IMR-90 (cell line): ENCODE data around the gene GNG5. TPM values are rescaled to one million over a fixed set of nuclear protein-coding genes. Genes with fewer than 3 reads are reported as not detected.

ENCODE experiments used
- ATAC-seq: fragments of 200-7000 bp; cut with Tn5 transposase; 2 replicates; pipeline ENCODE4 v1.9.1; 2020; ENCODE audit warnings: low read depth, mild to moderate bottlenecking, moderate library complexity
- BruUV-seq: library from RNA; stranded (reverse); fragments of 400-500 nt; replicated peaks from 2 replicates; lab custom pipeline; 2021; lab: Mats Ljungman, UMichigan
- CTCF ChIA-PET: fragments of 300-600 bp; formaldehyde crosslinking; extraction: SDS; loops from one replicate; lab custom pipeline; 2021; ENCODE audit warnings: antibody characterized with exemption; lab: Yijun Ruan, JAX
- POLR2A ChIA-PET: fragments of 300-600 bp; sonication (Branson Sonifier 250); formaldehyde crosslinking; loops from one replicate; lab custom pipeline; 2022; ENCODE audit warnings: antibody characterized with exemption; ENCODE audit not compliant: unreplicated experiment; lab: Charles Lee
- DNase-seq: peaks from one replicate; pipeline ENCODE4 v3.0.0; 2013
- H2AFZ ChIP-seq: replicated peaks from 2 replicates; pipeline ENCODE3; 2013; ENCODE audit warnings: low read length, mild to moderate bottlenecking; ENCODE audit not compliant: poor library complexity
- H2AK5ac ChIP-seq: 2 replicates; pipeline ENCODE4 v1.6.1; 2013; ENCODE audit warnings: low read depth, low read length, inconsistent platforms
- H2AK9ac ChIP-seq: replicated peaks from 2 replicates; pipeline ENCODE3; 2013; ENCODE audit warnings: mild to moderate bottlenecking, low read depth, low read length, moderate library complexity; ENCODE audit not compliant: poor library complexity
- H2BK120ac ChIP-seq: 2 replicates; pipeline ENCODE4 v1.6.1; 2013; ENCODE audit warnings: low read depth, low read length, inconsistent platforms
- H2BK15ac ChIP-seq: 3 replicates; pipeline ENCODE4 v1.6.1; 2013; ENCODE audit warnings: low read depth, low read length, inconsistent platforms
- H2BK20ac ChIP-seq: 2 replicates; pipeline ENCODE4 v1.6.1; 2013; ENCODE audit warnings: low read depth, mild to moderate bottlenecking, inconsistent platforms, low read length, moderate library complexity
- H2BK5ac ChIP-seq: 2 replicates; pipeline ENCODE4 v1.6.1; 2013; ENCODE audit warnings: mild to moderate bottlenecking, low read depth, low read length, inconsistent platforms; ENCODE audit not compliant: poor library complexity, severe bottlenecking
- H3K14ac ChIP-seq: replicated peaks from 2 replicates; pipeline ENCODE4 v1.6.1; 2013; ENCODE audit warnings: low read depth, low read length, inconsistent platforms
- H3K18ac ChIP-seq: 2 replicates; pipeline ENCODE4 v1.6.1; 2013; ENCODE audit warnings: low read depth, low read length, control low read depth
- H3K23ac ChIP-seq: 2 replicates; pipeline ENCODE4 v1.6.1; 2013; ENCODE audit warnings: low read depth, low read length, inconsistent platforms
- H3K27ac ChIP-seq: 2 replicates; pipeline ENCODE4 v1.5.1; 2013; ENCODE audit warnings: mild to moderate bottlenecking, control low read depth, low read length; ENCODE audit not compliant: insufficient read depth
- H3K27me3 ChIP-seq: 2 replicates; pipeline ENCODE4 v1.6.1; 2013; ENCODE audit warnings: low read length; ENCODE audit not compliant: control insufficient read depth, insufficient read depth
- H3K36me3 ChIP-seq: 2 replicates; pipeline ENCODE4 v1.6.1; 2013; ENCODE audit warnings: low read length, mixed read lengths; ENCODE audit not compliant: control insufficient read depth, insufficient read depth
- H3K4ac ChIP-seq: 2 replicates; pipeline ENCODE4 v1.6.1; 2013; ENCODE audit warnings: low read depth, low read length, inconsistent platforms
- H3K4me1 ChIP-seq: 2 replicates; pipeline ENCODE4 v1.6.1; 2013; ENCODE audit warnings: low read length, mixed read lengths; ENCODE audit not compliant: control insufficient read depth, insufficient read depth
- H3K4me2 ChIP-seq: 2 replicates; pipeline ENCODE4 v1.6.1; 2013; ENCODE audit warnings: low read depth, mild to moderate bottlenecking, control low read depth, low read length, moderate library complexity
- H3K4me3 ChIP-seq: 2 replicates; pipeline ENCODE4 v1.5.1; 2013; ENCODE audit warnings: low read depth, mild to moderate bottlenecking, control low read depth, low read length, moderate library complexity; ENCODE audit not compliant: insufficient read depth
- H3K56ac ChIP-seq: 2 replicates; pipeline ENCODE4 v1.6.1; 2013; ENCODE audit warnings: low read length, inconsistent platforms; ENCODE audit not compliant: insufficient read depth; ENCODE audit errors: extremely low read depth
- H3K79me1 ChIP-seq, 2 experiments: 2 replicates each; pipeline ENCODE4 v1.6.1; 2013; ENCODE audit warnings: low read length in 2 of 2, inconsistent platforms in 1 of 2, low read depth in 1 of 2
- H3K9ac ChIP-seq: 2 replicates; pipeline ENCODE4 v1.6.1; 2013; ENCODE audit warnings: low read depth, low read length, control low read depth
- H3K9me1 ChIP-seq: 2 replicates; pipeline ENCODE4 v1.6.1; 2013; ENCODE audit warnings: low read length, inconsistent platforms; ENCODE audit not compliant: insufficient read depth
- H3K9me3 ChIP-seq: 2 replicates; pipeline ENCODE4 v1.6.1; 2013; ENCODE audit warnings: low read length; ENCODE audit not compliant: control insufficient read depth, insufficient read depth
- H4K20me1 ChIP-seq: 2 replicates; pipeline ENCODE4 v1.6.1; 2013; ENCODE audit warnings: low read length, inconsistent platforms; ENCODE audit not compliant: insufficient read depth
- H4K5ac ChIP-seq: 2 replicates; pipeline ENCODE4 v1.6.1; 2013; ENCODE audit warnings: mild to moderate bottlenecking, low read depth, low read length, control low read depth
- H4K8ac ChIP-seq, 2 experiments: 2 replicates each; pipeline ENCODE4 v1.6.1; 2013; ENCODE audit warnings: low read depth in 2 of 2, low read length in 2 of 2, control low read depth in 1 of 2, inconsistent platforms in 1 of 2
- H4K91ac ChIP-seq: 2 replicates; pipeline ENCODE4 v1.6.1; 2013; ENCODE audit warnings: low read depth, low read length, inconsistent platforms; ENCODE audit not compliant: insufficient read depth
- BHLHE40 ChIP-seq: fragments of 150-350 bp; IDR thresholded peaks from 2 replicates; pipeline ENCODE4 v1.6.1; 2016; ENCODE audit warnings: mild to moderate bottlenecking, low read depth, low read length
- CEBPB ChIP-seq: IDR thresholded peaks from 2 replicates; pipeline ENCODE4 v1.6.1; 2012; ENCODE audit warnings: low read depth, low read length, improper control_type of control experiment
- CHD1 ChIP-seq: IDR thresholded peaks from 2 replicates; pipeline ENCODE4 v1.6.1; 2012; ENCODE audit warnings: low read depth, low read length, improper control_type of control experiment
- FOS ChIP-seq: fragments of 150-350 bp; IDR thresholded peaks from 2 replicates; pipeline ENCODE4 v1.6.1; 2016; ENCODE audit warnings: low read depth, low read length
- MAFK ChIP-seq: IDR thresholded peaks from 2 replicates; pipeline ENCODE4 v1.6.1; 2012; ENCODE audit warnings: low read depth, low read length, improper control_type of control experiment
- MAZ ChIP-seq: IDR thresholded peaks from 2 replicates; pipeline ENCODE4 v1.6.1; 2012; ENCODE audit warnings: low read depth, mild to moderate bottlenecking, low read length, improper control_type of control experiment, moderate library complexity, borderline replicate concordance
- NFE2L2 ChIP-seq: fragments of 150-350 bp; IDR thresholded peaks from 2 replicates; pipeline ENCODE4 v1.6.1; 2016; ENCODE audit warnings: low read depth, mild to moderate bottlenecking, low read length
- POLR2A ChIP-seq: IDR thresholded peaks from 2 replicates; pipeline ENCODE4 v1.6.1; 2012; ENCODE audit warnings: mild to moderate bottlenecking, low read depth, low read length
- RAD21 ChIP-seq: IDR thresholded peaks from 2 replicates; pipeline ENCODE4 v1.6.1; 2012; ENCODE audit warnings: low read length, improper control_type of control experiment
- RCOR1 ChIP-seq: IDR thresholded peaks from 2 replicates; pipeline ENCODE4 v1.6.1; 2012; ENCODE audit warnings: mild to moderate bottlenecking, low read length, improper control_type of control experiment; ENCODE audit not compliant: insufficient replicate concordance
- RFX5 ChIP-seq: IDR thresholded peaks from 2 replicates; pipeline ENCODE4 v1.8.0; 2012; ENCODE audit warnings: low read depth, mild to moderate bottlenecking, low read length, moderate library complexity
- SMC3 ChIP-seq: fragments of 150-350 bp; IDR thresholded peaks from 2 replicates; pipeline ENCODE4 v1.6.1; 2016; ENCODE audit warnings: low read depth, mild to moderate bottlenecking, antibody characterized with exemption, low read length, moderate library complexity
- WGBS, 2 experiments: methylation state at CpG; one replicate each; pipeline versions ENCODE4 v1.1.5 to v1.1.7; 2013; ENCODE audit warnings: missing lambda C conversion rate in 2 of 2; ENCODE audit not compliant: insufficient read length in 1 of 2; ENCODE audit errors: extremely low coverage in 2 of 2; 5-methylcytosine and 5-hydroxymethylcytosine counted together
- dilution Hi-C: fragments of 300-500 bp; cut with HindIII; formaldehyde crosslinking; loops from one replicate; pipeline ENCODE4 v1.14.3; 2018; ENCODE audit warnings: low sequenced_read_pairs; ENCODE audit not compliant: unreplicated experiment
- in situ Hi-C: fragments of 300-500 bp; cut with MboI; formaldehyde crosslinking; loops from 3 replicates; pipeline ENCODE4 v1.14.3; 2019; ENCODE audit warnings: low sequenced_read_pairs, inconsistent platforms, mixed read lengths
- intact Hi-C: fragments of 100-400 bp; cut with micrococcal nuclease; formaldehyde crosslinking; loops from 2 replicates; pipeline ENCODE4 v1.10.0; 2022
- polyA plus RNA-seq, 3 experiments: library from polyadenylated mRNA; depleted of rRNA; stranded (reverse); fragments of >200 nt; gene quantifications; 2 replicates each; pipeline ENCODE4 v1.2.3, GENCODE V29; 2012; ENCODE audit warnings: low replicate concordance in 1 of 3
- total RNA-seq: library from RNA; depleted of rRNA; stranded (reverse); fragments of >200 nt; gene quantifications from 2 replicates; pipeline ENCODE4 v1.2.3, GENCODE V29; 2012
- TF ChIP-seq, protein P1 (sequence below): fragments of 150-350 bp; IDR thresholded peaks from 2 replicates; pipeline ENCODE4 v1.6.1; 2017; ENCODE audit warnings: mild to moderate bottlenecking, antibody characterized with exemption, low read length, low read depth
- TF ChIP-seq, protein P2 (sequence below): conservative IDR thresholded peaks from 2 replicates; pipeline ENCODE4 v1.5.1; 2012; ENCODE audit warnings: mild to moderate bottlenecking, low read depth, low read length, improper control_type of control experiment

The GNG5 gene
- total and polyA plus RNA-seq, 2 of the 4 experiments (the other 2 are of a cell fraction) = 36.4 to 128 TPM

- no peak overlapping the region for H2AK5ac ChIP-seq
- H3K18ac ChIP-seq = no peak overlapping the region
- BruUV-seq = no TSS peak
- no peak overlapping the region for H3K9ac ChIP-seq
- H2BK20ac ChIP-seq = no peak overlapping the region
- no peak overlapping the region for H4K5ac ChIP-seq
- POLR2A ChIA-PET = no interaction called here
- H3K9me3 ChIP-seq = no peaks in the 10 kb centered on the region
- ATAC-seq (no peak), DNase-seq (no peak)
- no peak overlapping the region for H4K8ac ChIP-seq
- no peaks in the 10 kb centered on the region for H3K4me1 ChIP-seq
- dilution Hi-C loops (no loop called here), in situ Hi-C loops (no loop called here), intact Hi-C loops (no loop called here)
- H3K4me3 ChIP-seq = no peak overlapping the region
- H3K9me1 ChIP-seq = no peaks in the 10 kb centered on the region
- TF ChIP-seq SMC3 (no peak), MAFK (no peak), FOS (no peak), POLR2A (no peak), RFX5 (no peak), NFE2L2 (no peak), CHD1 (no peak), CEBPB (no peak), RCOR1 (no peak), BHLHE40 (no peak), MAZ (no peak), RAD21 (no peak)
- TF ChIP-seq, protein P1, sequence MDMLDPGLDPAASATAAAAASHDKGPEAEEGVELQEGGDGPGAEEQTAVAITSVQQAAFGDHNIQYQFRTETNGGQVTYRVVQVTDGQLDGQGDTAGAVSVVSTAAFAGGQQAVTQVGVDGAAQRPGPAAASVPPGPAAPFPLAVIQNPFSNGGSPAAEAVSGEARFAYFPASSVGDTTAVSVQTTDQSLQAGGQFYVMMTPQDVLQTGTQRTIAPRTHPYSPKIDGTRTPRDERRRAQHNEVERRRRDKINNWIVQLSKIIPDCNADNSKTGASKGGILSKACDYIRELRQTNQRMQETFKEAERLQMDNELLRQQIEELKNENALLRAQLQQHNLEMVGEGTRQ = no peak
- TF ChIP-seq, protein P2, sequence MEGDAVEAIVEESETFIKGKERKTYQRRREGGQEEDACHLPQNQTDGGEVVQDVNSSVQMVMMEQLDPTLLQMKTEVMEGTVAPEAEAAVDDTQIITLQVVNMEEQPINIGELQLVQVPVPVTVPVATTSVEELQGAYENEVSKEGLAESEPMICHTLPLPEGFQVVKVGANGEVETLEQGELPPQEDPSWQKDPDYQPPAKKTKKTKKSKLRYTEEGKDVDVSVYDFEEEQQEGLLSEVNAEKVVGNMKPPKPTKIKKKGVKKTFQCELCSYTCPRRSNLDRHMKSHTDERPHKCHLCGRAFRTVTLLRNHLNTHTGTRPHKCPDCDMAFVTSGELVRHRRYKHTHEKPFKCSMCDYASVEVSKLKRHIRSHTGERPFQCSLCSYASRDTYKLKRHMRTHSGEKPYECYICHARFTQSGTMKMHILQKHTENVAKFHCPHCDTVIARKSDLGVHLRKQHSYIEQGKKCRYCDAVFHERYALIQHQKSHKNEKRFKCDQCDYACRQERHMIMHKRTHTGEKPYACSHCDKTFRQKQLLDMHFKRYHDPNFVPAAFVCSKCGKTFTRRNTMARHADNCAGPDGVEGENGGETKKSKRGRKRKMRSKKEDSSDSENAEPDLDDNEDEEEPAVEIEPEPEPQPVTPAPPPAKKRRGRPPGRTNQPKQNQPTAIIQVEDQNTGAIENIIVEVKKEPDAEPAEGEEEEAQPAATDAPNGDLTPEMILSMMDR = no peak
- CTCF ChIA-PET = no interaction called here
- no peak overlapping the region for H3K4me2 ChIP-seq
- H3K36me3 ChIP-seq = no peaks in the 10 kb centered on the region
- WGBS, 2 experiments = no CpG with 5 or more reads among the region's 1 CpG
- H3K27me3 ChIP-seq = no peaks in the 10 kb centered on the region
- no peak overlapping the region for H2BK120ac ChIP-seq
- H4K20me1 ChIP-seq = no peaks in the 10 kb centered on the region
- no peaks in the 10 kb centered on the region for H3K79me1 ChIP-seq
- no peak overlapping the region for H2BK15ac ChIP-seq
- H3K14ac ChIP-seq = no peak overlapping the region
- H2AFZ ChIP-seq = no peak overlapping the region
- H2AK9ac ChIP-seq = no peak overlapping the region
- H3K23ac ChIP-seq = no peak overlapping the region
- no peak overlapping the region for H3K56ac ChIP-seq
- no peak overlapping the region for H4K91ac ChIP-seq
- no peak overlapping the region for H3K27ac ChIP-seq
- no peak overlapping the region for H3K4ac ChIP-seq
- no peak overlapping the region for H2BK5ac ChIP-seq
These were observed 19.4 kb upstream of the GNG5 start for GRCh38 chr1:84525779-84526178.
